HUES48 (cell line): ENCODE data around the gene ZNF646.

Experiments
- H3K27ac ChIP-seq: one replicate; pipeline ENCODE4 v1.7.0; 2013; ENCODE audit warnings: low read depth, low read length, inconsistent platforms
- H3K27me3 ChIP-seq: 2 replicates; pipeline ENCODE4 v1.6.1; 2013; ENCODE audit warnings: mild to moderate bottlenecking, low read length; ENCODE audit not compliant: control insufficient read depth, insufficient read depth
- H3K36me3 ChIP-seq: 2 replicates; pipeline ENCODE4 v1.6.1; 2013; ENCODE audit warnings: low read length; ENCODE audit not compliant: control insufficient read depth, insufficient read depth
- H3K4me1 ChIP-seq: 2 replicates; pipeline ENCODE4 v1.6.1; 2013; ENCODE audit warnings: mild to moderate bottlenecking, low read length; ENCODE audit not compliant: control insufficient read depth, insufficient read depth
- H3K4me3 ChIP-seq: 2 replicates; pipeline ENCODE4 v1.5.1; 2013; ENCODE audit warnings: mild to moderate bottlenecking, low read depth, low read length
- H3K9ac ChIP-seq: 2 replicates; pipeline ENCODE4 v1.6.1; 2013; ENCODE audit warnings: mild to moderate bottlenecking, low read depth, low read length, moderate library complexity
- H3K9me3 ChIP-seq: 2 replicates; pipeline ENCODE4 v1.6.1; 2013; ENCODE audit warnings: low read length; ENCODE audit not compliant: control insufficient read depth, insufficient read depth

Gene ZNF646

GRCh38 chr16:31085873-31086628 lies 11.8 kb downstream of the ZNF646 start:
- Histone ChIP-seq H3K4me1 (no peaks in the 10 kb centered on the region), H3K36me3 (peaks cover 34% of the 10 kb centered on the region)

GRCh38 chr16:31086629-31086906 lies 12.3 kb downstream of the ZNF646 start:
- H3K36me3 ChIP-seq = peaks cover 35% of the 10 kb centered on the region
- H3K9ac ChIP-seq = no peak overlapping the region
- H3K4me1 ChIP-seq = no peaks in the 10 kb centered on the region
- no peaks in the 10 kb centered on the region for H3K9me3 ChIP-seq
- H3K27ac ChIP-seq = no peak overlapping the region
- H3K27me3 ChIP-seq = no peaks in the 10 kb centered on the region
- no peak overlapping the region for H3K4me3 ChIP-seq

More at GRCh38 chr16:31085873-31086628, 11.8 kb downstream of the ZNF646 start:
- Histone ChIP-seq H3K9me3 (no peaks in the 10 kb centered on the region), H3K9ac (no peak overlapping the region), H3K27me3 (no peaks in the 10 kb centered on the region), H3K4me3 (no peak overlapping the region), H3K27ac (no peak overlapping the region)

GRCh38 chr16:31087481-31087880 lies 13.3 kb downstream of the ZNF646 start:
- H3K27ac ChIP-seq = no peak overlapping the region
- H3K36me3 ChIP-seq = peaks cover 38% of the 10 kb centered on the region
- H3K4me1 ChIP-seq = no peaks in the 10 kb centered on the region
- no peaks in the 10 kb centered on the region for H3K9me3 ChIP-seq
- H3K27me3 ChIP-seq = no peaks in the 10 kb centered on the region
- no peak overlapping the region for H3K4me3 ChIP-seq
- H3K9ac ChIP-seq = no peak overlapping the region

- H3K27me3 ChIP-seq = no peaks in the 10 kb centered on the region
- no peak overlapping the region for H3K27ac ChIP-seq
- H3K4me1 ChIP-seq = no peaks in the 10 kb centered on the region; the same call in 1 of the 2 replicates
- H3K36me3 ChIP-seq = peaks cover 39% of the 10 kb centered on the region
- H3K4me3 ChIP-seq = no peak overlapping the region
- H3K9me3 ChIP-seq = no peaks in the 10 kb centered on the region
- H3K9ac ChIP-seq = no peak overlapping the region
Measured at GRCh38 chr16:31087971-31088370, 13.7 kb downstream of the ZNF646 start.

GRCh38 chr16:31088459-31089183 lies 14.4 kb downstream of the ZNF646 start, which contains the start of gene PRSS53:
Gene PRSS53 (minus strand): TSS chr16:31088943. CDS start chr16:31088809, 134 bp downstream.
- H3K4me1 ChIP-seq = peaks cover 3% of the 10 kb centered on the region
- H3K36me3 ChIP-seq = peaks cover 33% of the 10 kb centered on the region
- H3K27ac ChIP-seq = no peak within 1 kb of the TSS
- H3K4me3 ChIP-seq = no peak within 1 kb of the TSS
- H3K9ac ChIP-seq = no peak within 1 kb of the TSS
- no peaks in the 10 kb centered on the region for H3K9me3 ChIP-seq
- H3K27me3 ChIP-seq = no peaks in the 10 kb centered on the region

- Histone ChIP-seq H3K9ac (no peak overlapping the region), H3K4me1 (peaks cover 3% of the 10 kb centered on the region), H3K4me3 (no peak overlapping the region), H3K9me3 (no peaks in the 10 kb centered on the region), H3K36me3 (peaks cover 33% of the 10 kb centered on the region), H3K27me3 (no peaks in the 10 kb centered on the region), H3K27ac (no peak overlapping the region)
Measured at GRCh38 chr16:31089199-31089598, 15.0 kb downstream of the ZNF646 start.

- Histone ChIP-seq H3K9ac (no peak overlapping the region), H3K36me3 (peaks cover 29% of the 10 kb centered on the region)
Measured at GRCh38 chr16:31090540-31090939, 16.3 kb downstream of the ZNF646 start.

GRCh38 chr16:31092330-31092729 lies 18.1 kb downstream of the ZNF646 start:
- Histone ChIP-seq H3K27me3 (no peaks in the 10 kb centered on the region), H3K4me3 (no peak overlapping the region), H3K36me3 (peaks cover 29% of the 10 kb centered on the region), H3K4me1 (peaks cover 3% of the 10 kb centered on the region), H3K9ac (no peak overlapping the region), H3K9me3 (no peaks in the 10 kb centered on the region), H3K27ac (no peak overlapping the region)

More at GRCh38 chr16:31090540-31090939, 16.3 kb downstream of the ZNF646 start:
- Histone ChIP-seq H3K4me1 (peaks cover 3% of the 10 kb centered on the region), H3K27ac (no peak overlapping the region), H3K4me3 (no peak overlapping the region), H3K27me3 (no peaks in the 10 kb centered on the region), H3K9me3 (no peaks in the 10 kb centered on the region)

GRCh38 chr16:31093132-31093703 lies 19.0 kb downstream of the ZNF646 start:
- Histone ChIP-seq H3K4me1 (peaks cover 3% of the 10 kb centered on the region), H3K27me3 (no peaks in the 10 kb centered on the region), H3K27ac (no peak overlapping the region), H3K9ac (no peak overlapping the region), H3K9me3 (no peaks in the 10 kb centered on the region), H3K36me3 (peaks cover 29% of the 10 kb centered on the region), H3K4me3 (peak overlapping the region; percentile 95)

GRCh38 chr16:31094088-31094423 lies 19.8 kb downstream of the ZNF646 start:
- peaks cover 25% of the 10 kb centered on the region for H3K36me3 ChIP-seq
- H3K9me3 ChIP-seq = no peaks in the 10 kb centered on the region
- H3K9ac ChIP-seq = peak overlapping the region; percentile 72
- H3K4me3 ChIP-seq = peak overlapping the region; percentile 95
- H3K27ac ChIP-seq = peak overlapping the region; percentile 80
- peaks cover 3% of the 10 kb centered on the region for H3K4me1 ChIP-seq
- no peaks in the 10 kb centered on the region for H3K27me3 ChIP-seq
